Fibroblast of skin of abdomen (primary cell): ENCODE results near the gene PCSK1N. TPM values are rescaled to one million over a fixed set of nuclear protein-coding genes. Genes with fewer than 3 reads are reported as not detected.
A peak's percentile ranks its signal among the peaks of the same experiment; 100 is the strongest.
"Not testable (repeated sequence)": the region's sequence is repeated elsewhere in the genome, so short reads cannot be mapped to it uniquely, and the experiment has no call there.

Source experiments
- DNase-seq: peaks from one replicate; pipeline ENCODE4 v3.0.0-alpha.2; 2013
- polyA plus RNA-seq, 2 experiments: library from polyadenylated mRNA; unstranded; fragments of 120-200 nt; gene quantifications; one replicate each; pipeline ENCODE4 v1.2.1, GENCODE V29; 2013; ENCODE audit not compliant: insufficient read length in 2 of 2

Gene PCSK1N, protein sequence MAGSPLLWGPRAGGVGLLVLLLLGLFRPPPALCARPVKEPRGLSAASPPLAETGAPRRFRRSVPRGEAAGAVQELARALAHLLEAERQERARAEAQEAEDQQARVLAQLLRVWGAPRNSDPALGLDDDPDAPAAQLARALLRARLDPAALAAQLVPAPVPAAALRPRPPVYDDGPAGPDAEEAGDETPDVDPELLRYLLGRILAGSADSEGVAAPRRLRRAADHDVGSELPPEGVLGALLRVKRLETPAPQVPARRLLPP
- polyA plus RNA-seq (2013, experiment 1 of 2; ENCODE audit: insufficient read length): not detected
- 0.11 TPM for polyA plus RNA-seq (2013, experiment 2 of 2; ENCODE audit: insufficient read length)

DNA sequence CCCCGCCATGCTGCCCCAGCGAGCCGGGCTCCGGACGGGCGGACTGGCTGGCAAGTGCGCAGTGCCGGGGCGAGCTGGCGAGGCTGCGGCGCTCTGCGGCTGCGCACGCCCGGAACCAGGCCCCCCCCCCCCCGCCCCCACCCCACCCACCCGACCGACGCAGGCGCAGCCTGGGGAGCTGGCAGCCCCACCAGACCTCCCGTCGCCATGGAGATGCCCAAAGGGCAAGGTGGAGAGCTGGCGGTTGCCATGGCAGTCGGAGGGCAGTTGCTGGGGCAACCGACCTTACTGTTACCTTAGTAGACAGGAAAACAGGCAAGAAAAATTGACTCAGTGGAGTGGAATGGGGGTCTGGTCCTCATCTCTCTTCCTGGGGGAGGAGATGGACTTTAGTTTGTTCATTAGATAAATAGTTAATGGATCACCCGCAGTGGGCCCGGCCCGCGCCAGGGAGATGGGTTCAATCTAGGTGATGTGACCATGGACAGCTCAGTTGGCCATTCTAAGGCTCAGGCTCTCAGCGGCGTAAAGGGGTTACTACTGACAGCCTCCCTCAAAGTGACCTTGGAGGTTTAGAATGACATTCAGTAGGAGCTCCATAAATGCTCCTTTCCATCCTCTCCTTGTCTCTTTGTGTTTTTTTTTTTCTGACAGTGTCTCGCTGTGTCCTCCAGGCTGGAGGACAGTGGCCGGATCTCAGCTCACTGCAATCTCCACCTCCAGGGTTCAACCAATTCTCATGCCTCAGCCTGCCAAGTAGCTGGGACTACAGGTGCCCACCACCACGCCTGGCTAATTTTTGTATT lies at the start of gene PCSK1N:
TSS of gene PCSK1N (minus strand) at position 87 of the 806 bp plus-strand sequence. CDS start at position 9, 78 bp downstream.
- no peak for DNase-seq

DNA sequence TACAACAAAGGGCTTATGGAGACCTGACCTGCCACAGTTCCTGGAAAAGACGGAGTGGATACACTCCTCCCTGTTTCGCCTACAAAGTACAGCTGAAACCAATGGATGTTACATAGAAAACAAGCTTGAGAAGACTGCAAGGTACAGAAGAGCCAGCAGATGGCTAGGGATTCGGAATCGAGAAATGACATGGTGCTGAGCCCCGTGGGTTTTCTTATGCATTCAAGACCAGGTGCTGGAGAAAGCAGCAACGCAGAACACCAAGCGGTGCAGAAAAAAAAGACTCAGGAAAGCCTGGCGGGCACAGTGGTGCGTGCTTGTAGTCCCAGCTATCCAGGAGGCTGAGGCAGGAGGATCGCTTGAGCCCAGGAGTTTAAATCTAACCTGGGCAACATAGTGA lies 48.3 kb upstream of the PCSK1N start:
- no peak for DNase-seq

DNA sequence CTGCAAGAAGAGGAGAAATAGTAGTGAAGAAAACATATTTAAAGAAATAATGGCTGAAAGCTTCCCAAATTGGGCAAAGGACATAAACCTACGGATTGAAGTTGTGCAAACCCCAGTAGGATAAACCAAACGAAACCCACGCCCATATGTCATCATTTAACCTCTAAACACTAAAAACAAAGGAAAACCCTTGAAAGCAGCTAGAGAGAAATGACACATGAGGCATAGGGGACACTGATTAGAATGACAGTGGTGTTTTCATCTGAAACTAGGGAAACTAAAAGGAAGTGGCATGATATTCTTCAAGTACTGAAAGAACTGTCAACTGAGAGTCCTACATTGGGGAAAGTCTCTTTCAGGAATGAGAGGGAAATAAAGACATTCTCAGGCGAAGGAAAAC lies 41.5 kb upstream of the PCSK1N start:
- not testable (repeated sequence) for DNase-seq

DNA sequence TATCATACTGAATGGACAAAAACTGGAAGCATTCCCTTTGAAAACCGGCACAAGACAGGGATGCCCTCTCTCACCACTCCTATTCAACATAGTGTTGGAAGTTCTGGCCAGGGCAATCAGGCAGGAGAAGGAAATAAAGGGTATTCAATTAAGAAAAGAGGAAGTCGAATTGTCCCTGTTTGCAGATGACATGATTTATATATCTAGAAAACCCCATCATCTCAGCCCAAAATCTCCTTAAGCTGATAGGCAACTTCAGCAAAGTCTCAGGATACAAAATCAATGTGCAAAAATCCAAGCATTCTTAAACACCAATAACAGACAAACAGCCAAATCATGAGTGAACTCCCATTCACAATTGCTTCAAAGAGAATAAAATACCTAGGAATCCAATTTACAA lies 36.6 kb upstream of the PCSK1N start:
- DNase-seq: not testable (repeated sequence)

DNA sequence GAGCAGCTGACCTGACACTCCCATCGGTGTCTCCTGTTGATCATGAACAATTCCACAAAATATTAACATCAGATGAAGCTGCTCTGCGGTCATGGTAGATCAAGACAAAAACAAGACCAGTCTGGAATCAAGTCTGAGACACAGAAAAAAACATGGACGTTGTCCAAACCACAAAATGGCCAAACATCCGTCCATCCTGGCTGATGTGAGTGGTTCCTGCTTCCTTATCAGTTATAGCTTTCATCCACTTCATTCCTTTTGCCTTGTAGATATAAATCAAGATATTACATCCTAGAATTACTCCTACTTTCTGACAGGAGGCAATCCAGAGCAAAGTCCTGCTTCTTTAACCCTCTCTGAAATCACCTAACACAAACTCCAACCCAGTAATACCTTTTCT lies 28.8 kb upstream of the PCSK1N start:
- DNase-seq: peak; percentile 64

DNA sequence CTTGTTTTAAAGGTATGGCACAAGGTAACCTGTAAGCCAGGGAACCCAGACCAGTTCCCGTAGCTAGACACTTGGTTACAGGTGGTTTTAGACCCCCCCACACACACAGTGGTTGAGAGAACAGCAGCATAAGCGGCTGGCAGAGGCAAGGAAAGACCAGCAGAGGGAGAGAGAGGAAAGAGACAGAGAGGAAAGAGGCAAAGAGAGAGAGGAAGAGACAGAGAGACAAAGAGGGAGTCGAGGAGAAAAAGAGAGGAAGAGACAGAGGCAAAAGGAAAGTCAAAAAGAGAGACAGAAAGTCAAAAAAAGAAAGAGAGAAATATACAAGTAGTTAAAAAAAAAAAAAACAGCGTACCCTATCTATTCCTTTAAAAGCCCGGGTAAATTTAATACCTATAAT lies 19.5 kb upstream of the PCSK1N start:
- DNase-seq: peak; percentile 2

DNA sequence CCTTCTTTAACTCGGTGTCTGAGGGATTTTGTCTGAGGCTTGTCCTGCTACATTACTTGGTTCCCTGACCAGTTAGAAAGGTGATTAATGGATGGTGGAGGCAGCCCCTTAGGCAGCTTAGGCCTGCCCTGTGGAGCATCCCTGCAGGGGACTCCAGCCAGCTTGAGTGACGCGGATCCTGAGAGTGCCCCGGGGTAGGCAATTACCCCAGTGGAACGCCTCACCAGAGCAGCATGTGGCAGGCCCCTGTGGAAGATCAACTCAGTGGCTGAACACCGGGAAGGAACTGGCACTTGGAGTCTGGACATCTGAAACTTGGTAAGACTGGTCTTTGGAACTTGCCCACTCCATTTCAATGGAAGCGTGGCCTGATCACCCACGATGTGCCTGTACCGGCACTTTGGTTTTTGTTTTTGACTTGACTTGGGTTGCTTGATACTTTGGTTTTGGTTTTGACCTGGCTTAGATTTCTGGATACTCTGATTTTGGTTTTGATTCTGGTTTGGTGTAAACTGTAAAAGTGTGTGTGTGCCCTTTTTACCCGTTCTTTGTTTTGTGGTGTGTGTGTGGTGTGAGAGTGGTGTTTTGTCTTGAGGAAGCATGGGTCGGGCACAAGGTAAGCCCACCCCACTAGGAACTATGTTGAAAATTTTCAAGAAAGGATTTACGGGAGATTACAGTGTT lies 18.9 kb upstream of the PCSK1N start:
- DNase-seq: not testable (repeated sequence)

DNA sequence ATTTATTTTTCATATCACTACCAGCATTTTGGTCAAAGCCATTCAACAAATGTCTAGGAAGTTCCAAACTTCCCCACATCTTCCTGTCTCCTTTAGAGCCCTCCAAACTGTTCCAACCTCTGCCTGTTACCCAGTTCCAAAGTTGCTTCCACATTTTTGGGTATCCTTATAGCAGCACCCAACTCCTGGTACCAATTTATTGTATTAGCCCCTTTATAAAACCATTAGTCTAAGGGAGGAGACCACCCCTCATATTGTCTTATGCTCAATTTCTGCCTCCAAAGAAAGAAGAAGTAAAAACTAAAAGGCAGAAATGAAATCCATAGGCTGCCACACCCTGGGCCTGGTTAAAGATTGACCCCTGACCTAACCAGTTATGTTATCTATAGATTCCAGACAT lies 18.1 kb upstream of the PCSK1N start:
- DNase-seq: not testable (repeated sequence)

DNA sequence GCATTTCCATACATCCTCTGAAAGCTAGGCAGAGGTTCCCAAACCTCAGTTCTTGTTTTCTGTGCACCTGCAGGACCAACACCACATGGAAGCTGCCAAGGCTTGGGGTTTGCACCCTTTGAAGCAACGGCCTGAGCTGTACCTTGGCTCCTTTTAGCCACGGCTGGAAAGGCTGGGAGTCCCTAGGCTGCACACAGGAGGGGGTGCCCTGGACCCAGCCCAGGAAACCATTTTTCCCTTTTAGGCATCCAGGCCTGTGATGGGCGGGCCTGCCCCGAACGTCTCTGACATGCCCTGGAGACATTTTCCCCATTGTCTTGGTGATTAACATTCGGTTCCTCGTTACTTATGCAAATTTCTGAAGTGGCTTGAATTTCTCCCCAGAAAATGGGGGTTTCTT lies 17.4 kb upstream of the PCSK1N start:
- no peak for DNase-seq

DNA sequence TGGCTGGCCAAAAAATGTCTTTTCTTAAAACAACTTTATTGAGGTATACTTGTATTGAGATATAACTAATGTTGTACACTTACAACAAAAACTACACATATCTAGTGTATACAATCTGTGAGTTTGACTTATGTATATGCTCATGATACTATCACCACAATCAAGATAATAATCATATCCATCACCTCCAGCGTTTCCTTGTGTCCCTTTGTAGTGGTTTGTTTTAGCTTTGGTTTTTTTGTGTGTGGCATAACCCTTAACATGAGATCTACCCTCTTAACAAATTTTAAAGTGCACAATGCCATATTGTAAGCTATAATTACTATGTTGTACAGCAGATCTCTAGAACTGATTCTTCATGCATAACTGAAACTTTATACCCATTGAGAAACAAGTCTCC lies 13.4 kb upstream of the PCSK1N start:
- no peak for DNase-seq

DNA sequence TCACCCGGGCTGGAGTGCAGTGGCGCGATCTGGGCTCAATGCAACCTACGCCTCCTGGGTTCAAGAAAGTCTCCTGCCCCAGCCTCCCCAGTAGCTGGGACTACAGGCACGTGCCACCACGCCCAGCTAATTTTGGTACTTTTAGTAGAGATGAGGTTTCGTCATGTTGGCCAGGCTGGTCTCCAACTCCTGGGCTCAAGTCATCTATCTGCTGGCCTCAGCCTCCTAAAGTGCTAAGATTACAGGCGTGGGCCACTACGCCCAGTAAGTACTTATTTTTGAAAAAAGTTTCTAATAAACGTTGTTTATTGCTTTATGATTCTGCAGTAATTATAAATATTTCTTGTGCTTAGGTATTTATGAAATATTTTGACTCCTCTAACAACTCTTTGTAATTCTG lies 4.3 kb upstream of the PCSK1N start:
- DNase-seq: no peak

DNA sequence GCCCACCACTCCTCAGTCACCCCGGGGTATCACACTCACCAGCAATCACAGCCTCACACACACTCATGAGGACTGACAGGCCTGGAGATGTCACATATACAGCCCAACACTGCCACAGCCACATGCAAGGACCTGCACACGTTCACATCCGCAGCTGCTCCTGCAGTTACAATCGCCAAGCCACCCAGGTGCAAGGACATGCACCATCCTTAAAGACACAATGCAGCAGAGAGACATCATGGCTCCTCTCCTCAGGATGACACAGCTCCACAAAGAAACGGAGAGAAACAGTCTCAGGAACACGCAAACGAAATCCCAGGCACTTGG lies 1.1 kb downstream of the PCSK1N start:
- DNase-seq: no peak

DNA sequence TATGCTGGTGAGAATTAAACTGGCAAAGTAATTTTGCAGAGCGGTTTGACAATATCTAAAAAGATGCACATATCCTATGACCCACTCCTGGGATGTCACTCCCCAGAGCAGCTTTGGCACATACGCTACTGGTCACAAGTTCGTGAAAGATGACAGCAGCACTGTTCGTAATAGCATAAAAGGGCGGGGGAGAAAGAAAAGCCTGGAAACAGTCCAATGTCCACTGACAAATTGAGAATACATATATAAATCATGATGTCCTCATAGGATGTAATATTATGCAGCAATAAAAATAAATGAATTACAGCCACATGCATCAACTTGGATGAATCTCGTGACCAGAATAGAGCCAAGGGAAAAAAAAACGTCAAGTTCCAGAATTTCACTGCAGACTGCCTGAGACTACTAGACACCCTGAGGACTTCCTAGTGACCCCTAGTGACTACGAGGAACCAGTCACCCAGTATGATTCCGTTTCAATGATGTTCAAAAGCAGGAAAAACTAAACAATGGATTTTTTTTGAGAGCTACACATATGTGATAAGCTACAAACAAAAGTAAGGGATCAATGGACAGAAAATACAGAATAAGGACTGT lies 1.8 kb downstream of the PCSK1N start:
- no peak for DNase-seq

DNA sequence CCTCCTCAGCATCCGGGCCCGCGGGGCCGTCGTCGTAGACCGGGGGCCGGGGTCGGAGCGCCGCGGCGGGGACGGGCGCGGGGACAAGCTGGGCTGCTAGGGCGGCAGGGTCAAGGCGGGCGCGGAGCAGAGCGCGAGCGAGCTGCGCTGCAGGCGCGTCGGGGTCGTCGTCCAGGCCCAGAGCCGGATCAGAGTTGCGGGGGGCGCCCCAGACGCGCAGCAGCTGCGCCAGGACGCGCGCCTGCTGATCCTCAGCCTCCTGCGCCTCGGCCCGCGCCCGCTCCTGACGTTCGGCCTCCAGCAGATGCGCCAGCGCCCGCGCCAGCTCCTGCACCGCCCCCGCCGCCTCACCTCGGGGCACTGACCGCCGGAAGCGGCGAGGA lies 3.5 kb downstream of the PCSK1N start:
- no peak for DNase-seq

DNA sequence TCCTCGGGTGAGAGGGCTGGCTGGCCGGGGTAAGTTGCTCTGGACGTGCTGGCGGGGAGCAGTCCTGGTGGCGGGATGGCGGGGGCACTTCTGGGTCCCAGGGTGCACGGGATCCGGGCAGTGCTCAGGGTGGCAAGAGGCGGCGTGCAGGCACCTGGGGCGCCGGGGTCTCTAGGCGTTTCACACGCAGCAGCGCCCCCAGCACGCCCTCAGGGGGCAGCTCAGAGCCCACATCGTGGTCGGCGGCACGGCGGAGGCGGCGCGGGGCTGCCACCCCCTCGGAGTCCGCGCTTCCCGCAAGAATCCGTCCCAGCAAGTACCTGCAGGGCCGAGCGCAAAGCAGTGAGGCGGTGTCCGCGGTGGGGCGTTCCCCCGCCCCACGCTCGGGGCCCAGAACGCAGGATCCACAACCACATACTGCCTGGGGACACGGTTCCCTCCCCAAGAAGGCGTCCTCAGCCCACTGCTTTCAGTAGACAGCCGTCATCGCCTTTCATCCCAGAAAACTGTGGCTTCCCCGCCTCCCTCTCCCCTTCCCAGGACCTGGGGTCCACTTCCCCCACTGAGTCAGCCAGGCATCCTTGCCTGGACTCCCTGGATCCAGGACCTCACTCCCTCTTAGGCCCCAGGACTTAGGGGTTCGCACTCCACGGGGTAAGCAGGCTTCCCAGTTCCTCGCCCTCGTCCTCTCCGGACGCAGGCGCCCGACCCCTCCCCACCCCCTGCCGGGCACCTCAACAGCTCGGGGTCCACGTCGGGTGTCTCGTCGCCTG lies 4.1 kb downstream of the PCSK1N start:
- DNase-seq: no peak

DNA sequence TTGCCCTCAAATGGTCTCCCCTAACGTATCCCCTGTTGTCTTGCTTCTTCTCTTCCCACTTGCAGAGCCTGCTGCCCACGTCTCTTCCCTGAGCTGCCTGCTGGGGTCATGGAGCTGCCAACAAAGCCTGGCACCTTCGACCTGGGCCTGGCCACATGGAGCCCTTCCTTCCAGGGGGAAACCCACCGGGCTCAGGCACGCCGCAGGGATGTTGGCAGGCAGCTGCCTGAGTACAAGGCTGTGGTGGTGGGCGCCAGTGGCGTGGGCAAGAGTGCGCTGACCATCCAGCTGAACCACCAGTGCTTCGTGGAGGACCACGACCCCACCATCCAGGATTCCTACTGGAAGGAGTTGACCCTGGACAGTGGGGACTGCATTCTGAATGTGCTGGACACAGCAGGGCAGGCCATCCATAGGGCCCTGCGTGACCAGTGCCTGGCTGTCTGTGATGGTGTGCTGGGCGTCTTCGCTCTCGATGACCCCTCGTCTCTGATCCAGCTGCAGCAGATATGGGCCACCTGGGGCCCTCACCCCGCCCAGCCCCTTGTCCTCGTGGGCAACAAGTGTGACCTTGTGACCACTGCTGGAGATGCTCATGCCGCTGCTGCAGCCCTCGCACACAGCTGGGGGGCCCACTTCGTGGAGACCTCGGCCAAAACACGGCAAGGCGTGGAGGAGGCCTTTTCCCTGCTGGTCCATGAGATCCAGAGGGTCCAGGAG lies 6.2 kb downstream of the PCSK1N start:
- no peak for DNase-seq

DNA sequence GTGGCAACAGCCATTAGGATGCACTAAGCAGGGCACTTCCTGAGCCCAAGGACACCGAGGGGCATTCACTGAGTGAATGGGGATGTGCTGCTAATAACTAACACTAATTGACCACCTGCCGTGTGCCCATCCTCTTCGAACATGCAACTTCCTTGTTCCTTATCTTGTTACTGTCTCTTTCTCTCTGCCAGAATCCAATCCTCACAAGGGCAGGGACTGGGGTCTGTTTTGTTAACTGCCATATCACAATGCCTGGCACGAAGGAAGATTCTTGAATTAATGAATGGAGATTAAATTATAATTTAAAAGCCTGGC lies 7.8 kb downstream of the PCSK1N start:
- DNase-seq: no peak

DNA sequence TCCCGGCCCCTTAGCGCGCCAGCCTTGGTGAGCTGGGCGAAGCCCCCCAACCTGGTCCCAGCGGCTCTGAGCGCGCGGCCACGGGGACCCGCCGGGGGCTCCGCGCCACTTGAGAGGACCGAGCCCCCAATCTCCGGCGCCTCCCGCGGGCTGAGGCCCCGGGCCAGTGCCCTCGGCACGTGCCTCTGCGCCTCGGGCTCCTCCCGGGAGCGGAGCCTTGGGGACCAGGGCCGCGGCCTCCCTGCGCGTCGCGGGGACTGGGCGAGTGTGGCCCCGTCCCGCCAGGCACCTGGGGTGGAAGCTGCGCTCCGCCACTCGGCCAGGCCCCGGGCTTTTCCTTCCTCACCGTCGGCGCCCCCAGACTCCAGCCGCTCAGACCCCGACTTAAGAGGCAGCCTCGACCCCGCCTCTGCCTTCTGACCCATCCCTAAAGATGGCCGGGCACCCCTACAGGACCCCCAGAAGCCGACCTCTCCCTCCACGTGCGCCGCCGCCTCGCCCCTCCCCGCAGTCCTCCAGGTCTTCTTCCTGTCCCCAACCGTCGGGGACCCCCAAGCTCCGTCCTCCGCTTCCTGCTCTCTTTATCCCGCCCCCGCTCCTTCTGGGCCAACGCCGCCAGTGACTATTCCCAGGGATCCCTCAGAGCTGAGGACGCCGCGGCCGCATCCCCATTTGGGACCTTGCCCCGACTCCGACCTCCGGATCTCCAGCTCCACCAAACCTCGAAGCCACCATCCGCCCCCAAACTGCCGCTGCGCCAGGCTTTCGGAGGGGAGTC lies 8.3 kb downstream of the PCSK1N start:
- DNase-seq: no peak

DNA sequence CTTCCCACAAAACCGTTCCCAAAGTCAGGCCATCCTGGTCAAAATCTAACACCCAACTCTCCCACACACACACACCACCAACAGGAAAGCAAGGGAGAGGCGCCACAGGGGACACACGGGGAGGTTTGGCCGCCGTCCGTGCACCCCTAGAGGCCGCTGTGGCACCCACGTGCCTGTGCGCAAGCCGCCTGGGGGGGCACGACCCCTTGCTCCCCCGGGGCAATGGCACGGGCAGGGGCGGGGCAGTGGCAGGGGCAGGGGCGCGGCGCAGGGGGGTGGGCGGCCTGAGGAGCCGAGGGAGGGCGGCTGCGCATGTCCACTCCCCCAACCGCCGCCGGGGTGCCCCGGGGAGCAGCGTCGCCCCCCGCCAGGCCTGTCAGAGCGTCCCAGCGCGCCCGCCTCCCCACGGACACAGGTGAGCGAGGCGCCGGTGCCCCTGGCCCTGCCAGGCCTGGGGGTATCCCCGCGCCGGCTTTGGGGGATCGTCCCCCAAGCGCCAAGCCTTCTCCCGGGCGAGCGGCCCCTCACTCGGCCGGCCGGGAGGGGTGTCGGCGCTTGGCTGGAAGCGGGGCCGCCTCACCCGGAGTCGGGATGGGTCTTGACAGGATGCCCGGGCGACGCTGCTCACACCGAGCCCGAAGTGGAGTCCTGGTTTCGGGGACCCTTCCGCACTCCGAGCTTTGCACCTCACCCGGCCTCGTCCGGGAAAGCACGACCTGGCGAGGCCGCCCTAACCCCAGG lies 9.1 kb downstream of the PCSK1N start, which contains the start of gene ERAS:
TSS of gene ERAS (plus strand) at position 379 of the 741 bp plus-strand sequence. CDS start 2,611 bp downstream, outside the sequence.
- no peak for DNase-seq

DNA sequence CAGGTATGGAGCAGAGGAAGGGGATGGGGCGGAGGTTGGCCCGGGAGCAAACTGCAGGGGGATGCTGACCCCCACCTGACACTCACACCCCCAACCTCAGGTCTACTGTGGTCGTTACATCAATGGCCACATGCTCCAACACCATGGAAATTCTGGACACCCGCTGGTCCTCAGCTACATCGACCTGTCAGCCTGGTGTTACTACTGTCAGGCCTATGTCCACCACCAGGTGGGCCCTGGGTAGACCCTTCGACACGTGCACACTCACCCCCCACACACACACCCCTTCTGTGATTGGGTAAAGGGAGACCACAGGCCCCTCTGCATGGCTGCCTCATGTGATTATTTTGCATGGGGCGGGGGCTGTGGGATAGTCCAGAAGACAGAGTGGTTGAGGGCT lies 11.3 kb downstream of the PCSK1N start:
- DNase-seq: no peak
